Transverse colon (tissue), 4 donors: Measurements from ENCODE around the gene RAB5B.
"Not testable (repeated sequence)": the region's sequence is repeated elsewhere in the genome, so short reads cannot be mapped to it uniquely, and the experiment has no call there.

Experiments
- POLR2A ChIP-seq: fragments of 450-650 bp; IDR thresholded peaks from one replicate; pipeline ENCODE4 v1.6.1; 2016; ENCODE audit warnings: antibody characterized with exemption, mild to moderate bottlenecking, moderate library complexity
- POLR2AphosphoS5 ChIP-seq, 3 donors: sonication (generic); formaldehyde crosslinking; IDR thresholded peaks; one replicate each; pipeline ENCODE4 v1.6.1; 2016; ENCODE audit warnings: antibody characterized with exemption in 3 of 3
- TF ChIP-seq, protein P1 (sequence below), 5 experiments: fragments of 200-600 bp in 3 of 5; fragments of 450-650 bp in 2 of 5; sonication (generic) in 3 of 5; IDR thresholded peaks; 1 replicate in 2 of 5; 2 replicates in 3 of 5; pipeline ENCODE4 v1.5.1; 2016 to 2017; ENCODE audit warnings: antibody characterized with exemption in 5 of 5, inconsistent platforms in 3 of 5, mild to moderate bottlenecking in 2 of 5, moderate library complexity in 1 of 5

DNA sequence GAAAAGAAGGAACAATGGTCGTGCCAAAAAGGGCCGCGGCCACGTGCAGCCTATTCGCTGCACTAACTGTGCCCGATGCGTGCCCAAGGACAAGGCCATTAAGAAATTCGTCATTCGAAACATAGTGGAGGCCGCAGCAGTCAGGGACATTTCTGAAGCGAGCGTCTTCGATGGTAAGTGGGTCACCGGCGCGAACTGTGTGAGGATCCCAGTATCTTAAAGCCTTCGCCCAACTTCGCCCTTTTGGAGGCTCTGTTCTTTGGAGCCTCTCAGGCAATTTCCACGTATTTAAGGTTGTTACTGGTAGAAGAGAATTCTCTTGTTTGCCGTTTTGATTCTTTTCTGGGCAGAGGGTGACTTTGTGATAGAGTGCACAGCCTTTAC, 68.5 kb downstream of the RAB5B start:
- TF ChIP-seq POLR2A; POLR2AphosphoS5 (IDR thresholded peaks at IDR 0.05): not testable (repeated sequence)
- TF ChIP-seq, protein P1, sequence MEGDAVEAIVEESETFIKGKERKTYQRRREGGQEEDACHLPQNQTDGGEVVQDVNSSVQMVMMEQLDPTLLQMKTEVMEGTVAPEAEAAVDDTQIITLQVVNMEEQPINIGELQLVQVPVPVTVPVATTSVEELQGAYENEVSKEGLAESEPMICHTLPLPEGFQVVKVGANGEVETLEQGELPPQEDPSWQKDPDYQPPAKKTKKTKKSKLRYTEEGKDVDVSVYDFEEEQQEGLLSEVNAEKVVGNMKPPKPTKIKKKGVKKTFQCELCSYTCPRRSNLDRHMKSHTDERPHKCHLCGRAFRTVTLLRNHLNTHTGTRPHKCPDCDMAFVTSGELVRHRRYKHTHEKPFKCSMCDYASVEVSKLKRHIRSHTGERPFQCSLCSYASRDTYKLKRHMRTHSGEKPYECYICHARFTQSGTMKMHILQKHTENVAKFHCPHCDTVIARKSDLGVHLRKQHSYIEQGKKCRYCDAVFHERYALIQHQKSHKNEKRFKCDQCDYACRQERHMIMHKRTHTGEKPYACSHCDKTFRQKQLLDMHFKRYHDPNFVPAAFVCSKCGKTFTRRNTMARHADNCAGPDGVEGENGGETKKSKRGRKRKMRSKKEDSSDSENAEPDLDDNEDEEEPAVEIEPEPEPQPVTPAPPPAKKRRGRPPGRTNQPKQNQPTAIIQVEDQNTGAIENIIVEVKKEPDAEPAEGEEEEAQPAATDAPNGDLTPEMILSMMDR (IDR thresholded peaks at IDR 0.05), result not testable (repeated sequence)
